ENCODE measurements around the gene CCDC112.

GRCh38 chr5:115295777-115296123, 704 bp downstream of the CCDC112 start:
- TF ChIP-seq CTCF (conservative IDR thresholded peaks at IDR 0.05; ENCODE audit: low read length) (no peak), EZH2phosphoT487 (IDR thresholded peaks at IDR 0.05; ENCODE audit: borderline replicate concordance, low read depth, low read length) (no peak)
